GM21529 (cell line): ENCODE measurements around the gene MYO1D.

ENCODE experiments used
- ATAC-seq: cut with Tn5 transposase; IDR thresholded peaks from one replicate; pipeline ENCODE4 v1.9.1; 2021; ENCODE audit not compliant: unreplicated experiment

Gene MYO1D

DNA sequence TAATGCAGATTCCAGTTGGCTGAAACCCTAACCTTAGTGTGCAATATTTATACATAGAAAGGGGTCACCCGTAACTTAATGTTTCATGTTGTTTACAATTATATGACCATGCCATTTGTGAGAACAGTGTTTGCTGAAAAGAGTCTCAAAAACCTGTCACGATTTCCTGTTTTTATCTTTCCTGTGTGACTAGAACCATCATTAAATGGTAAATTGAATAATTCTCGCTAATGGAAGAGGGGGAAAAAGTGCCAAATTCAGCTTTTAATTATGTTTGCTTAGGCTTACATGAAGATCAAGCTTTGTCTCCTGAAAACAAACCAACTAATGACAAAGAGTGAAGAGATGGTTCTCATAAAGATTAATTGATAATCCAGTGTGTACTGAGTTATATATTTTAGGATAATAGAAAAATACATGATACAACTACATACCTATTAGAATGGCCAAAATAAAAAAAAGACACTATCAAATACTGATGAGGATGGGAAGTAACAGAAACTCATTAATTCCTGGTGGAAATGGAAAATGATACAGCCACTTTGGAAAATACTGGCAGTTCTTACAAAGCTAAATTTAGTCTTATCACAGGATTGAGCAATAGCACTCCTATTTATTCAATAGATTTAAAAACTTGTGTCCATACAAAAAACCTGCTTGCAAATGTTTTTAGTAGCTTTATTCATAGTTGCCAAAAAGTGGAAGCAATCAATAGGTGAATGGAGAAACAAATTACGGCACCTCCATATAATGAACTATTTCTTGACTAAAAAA is 248.5 kb downstream of the MYO1D start:
- ATAC-seq, result no peak

DNA sequence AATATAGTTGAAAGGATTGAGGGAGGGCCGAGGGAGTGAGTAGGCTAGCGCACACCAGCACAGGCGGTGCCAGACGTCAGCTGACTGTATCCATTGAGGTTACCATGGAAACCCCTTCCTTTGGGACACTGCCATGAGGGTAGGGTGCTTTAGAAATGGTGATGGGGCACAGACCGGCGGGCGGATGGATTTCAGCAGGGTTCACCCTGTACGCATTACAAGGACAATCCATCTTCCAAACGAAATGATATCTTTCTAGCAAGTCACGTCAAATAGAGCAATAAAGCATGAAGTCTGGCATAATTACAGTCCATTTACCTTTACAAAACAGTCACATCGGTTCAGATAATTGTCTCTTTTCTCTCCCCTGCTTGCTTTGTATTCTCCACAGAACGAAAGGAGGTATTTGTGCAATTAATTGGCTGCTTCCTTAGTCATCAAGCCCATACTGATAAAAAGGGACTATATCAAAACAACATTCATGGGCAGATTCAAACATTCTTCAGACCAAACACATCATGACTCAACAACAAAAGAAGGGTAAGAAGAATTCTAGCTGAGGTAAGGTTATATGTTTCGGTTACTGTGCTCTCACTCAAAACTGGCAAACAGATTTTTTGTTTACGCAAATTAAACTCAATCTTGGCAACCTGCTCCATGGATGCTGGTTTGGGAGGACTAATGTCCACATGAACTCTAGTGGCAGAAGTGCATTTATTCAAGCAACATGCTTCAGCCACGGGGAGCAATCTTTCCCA is 249.5 kb downstream of the MYO1D start:
- ATAC-seq, result no peak

DNA sequence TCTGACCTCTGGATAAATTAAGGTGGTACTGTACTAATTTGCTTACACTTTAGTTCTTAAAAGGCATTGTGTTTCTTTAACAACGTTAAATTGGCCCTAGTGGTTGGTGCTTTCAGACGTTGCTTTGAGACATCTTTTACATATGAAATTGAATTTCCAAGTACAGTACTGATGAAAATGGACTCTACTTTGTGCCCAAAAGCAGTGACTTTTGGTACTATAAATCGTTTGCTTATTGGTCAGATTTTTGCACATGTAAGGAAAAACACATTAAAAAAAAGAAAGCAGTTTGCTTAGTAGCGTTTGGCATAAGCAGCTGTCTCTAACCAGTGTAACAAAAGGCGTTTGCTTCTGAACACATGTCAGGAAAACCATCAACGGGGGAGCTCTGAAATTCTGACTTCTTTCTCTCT is 250.5 kb downstream of the MYO1D start:
- no peak for ATAC-seq

DNA sequence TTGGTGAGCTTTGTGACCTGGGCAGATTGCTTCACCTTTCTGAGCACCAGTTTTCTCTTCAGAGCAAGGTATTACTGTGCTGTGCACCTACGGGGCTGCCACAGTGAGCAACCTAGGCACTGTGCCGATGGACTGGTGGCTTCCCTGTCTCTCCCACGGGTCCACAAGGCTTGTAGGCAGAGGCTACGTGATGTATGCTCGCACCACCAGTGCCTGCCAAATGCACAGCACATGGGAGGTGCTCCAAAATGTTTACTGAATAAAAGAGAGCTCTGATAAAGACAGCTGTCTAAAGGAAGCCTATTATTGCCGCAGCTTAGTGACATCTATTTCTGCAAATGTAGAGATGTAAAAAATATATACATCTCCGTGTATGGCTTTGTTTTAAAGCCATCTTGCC is 251.0 kb downstream of the MYO1D start:
- no peak for ATAC-seq

DNA sequence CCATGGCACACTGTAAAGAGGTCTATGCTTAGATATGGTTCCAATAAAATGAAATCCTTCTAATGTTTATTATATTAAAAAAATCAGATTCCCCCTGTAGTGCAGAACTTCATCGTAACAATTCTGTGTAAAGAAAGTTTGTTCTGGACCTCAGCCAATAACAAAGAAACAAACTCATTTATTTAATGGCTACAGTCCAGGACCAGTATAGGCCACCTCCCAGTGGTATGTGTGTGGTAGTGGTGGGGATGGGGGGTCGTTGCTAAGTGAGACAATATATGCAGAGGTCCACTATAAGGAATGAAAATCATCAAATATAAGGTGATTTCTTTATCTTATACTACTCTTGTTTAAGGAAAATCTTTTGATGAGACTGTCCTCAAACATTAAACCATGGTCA is 253.7 kb downstream of the MYO1D start:
- no peak for ATAC-seq

DNA sequence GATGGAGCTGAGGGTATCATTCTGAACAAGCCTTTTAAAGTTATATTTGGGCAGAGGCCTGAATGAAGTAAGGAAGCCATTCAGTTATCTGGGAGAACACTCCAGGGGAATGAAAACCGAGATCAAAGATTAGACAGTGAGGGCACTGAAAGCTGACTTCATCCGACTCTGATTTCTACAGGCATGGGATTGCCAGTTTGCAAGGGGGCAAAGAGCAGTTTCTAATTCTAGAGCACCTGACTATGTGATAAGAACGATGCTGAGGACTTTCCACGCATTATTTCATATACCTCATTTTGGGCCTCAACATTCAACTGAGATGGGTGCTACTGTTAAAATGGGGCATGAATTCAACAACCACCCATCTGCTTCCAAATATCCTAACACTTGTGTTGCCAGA is 254.4 kb downstream of the MYO1D start:
- no peak for ATAC-seq

DNA sequence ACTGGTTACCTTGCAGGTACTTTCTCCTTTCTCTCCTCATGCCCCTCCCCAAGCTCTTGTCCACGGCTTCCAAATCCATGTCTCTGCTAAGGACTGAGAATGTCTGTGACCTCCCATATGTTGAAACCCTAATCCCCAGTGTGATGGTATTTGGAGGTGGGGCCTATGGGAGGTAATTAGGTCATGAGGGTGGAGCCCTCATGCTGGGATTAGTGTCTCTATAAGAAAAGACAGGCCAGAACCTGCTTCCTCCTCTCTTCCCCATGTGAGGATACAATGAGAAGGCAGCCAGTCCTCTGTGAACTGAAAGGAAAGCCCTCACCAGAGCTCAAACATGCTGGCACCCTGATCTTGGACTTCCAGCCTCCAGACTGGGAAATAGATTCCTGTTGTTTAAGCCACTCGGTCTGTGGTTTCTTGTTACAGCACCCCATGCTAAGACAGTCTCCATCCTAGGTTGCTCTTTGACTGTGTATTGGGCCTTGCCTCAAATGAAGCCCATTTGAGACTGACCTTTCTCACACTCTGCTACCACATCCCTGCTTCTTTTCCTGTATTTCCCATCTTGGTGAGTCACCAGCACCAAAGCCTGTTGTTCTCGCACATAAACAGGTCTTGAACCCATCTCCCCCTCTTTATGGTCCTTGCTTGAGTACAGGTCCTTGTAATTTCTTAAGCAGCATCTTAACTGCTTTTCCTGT is 255.2 kb downstream of the MYO1D start:
- ATAC-seq, result no peak

DNA sequence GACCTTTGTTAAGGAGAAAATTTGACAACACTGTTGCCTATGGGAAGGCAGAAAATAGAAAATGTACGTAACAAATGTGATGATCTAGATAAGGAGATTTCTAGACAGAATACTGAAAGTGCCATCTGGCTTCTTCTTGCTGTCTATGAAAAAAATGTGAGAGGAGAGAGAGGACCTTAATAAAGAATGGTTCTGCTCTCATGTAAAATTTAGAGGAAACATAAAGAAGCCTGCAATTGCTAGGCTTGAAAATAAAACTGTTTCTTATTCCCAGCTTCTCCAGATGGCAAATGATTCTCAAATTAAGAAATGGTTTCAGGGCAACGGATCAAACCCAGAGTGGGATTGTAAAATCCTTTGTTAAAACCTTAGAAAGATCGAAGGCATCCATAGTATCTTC is 261.6 kb downstream of the MYO1D start:
- ATAC-seq, result no peak

DNA sequence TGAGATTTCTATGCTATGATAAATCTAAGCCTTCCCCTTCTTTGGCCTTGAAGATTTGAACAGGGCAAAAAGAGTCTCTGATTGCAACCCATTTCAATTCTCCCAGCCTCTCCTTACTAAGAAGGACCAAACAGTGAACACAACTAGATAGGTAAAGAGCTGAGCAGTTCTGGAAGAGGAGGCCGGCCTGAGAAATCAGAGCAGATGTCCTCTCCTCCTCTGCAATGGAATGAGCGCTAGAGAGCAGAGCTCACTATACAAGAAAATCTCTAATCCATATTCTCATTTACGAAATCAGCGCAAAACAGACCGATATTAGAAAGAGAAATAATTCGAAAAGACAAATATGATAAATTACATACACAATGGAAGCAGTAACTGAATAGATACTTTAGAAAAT is 266.0 kb downstream of the MYO1D start:
- no peak for ATAC-seq

DNA sequence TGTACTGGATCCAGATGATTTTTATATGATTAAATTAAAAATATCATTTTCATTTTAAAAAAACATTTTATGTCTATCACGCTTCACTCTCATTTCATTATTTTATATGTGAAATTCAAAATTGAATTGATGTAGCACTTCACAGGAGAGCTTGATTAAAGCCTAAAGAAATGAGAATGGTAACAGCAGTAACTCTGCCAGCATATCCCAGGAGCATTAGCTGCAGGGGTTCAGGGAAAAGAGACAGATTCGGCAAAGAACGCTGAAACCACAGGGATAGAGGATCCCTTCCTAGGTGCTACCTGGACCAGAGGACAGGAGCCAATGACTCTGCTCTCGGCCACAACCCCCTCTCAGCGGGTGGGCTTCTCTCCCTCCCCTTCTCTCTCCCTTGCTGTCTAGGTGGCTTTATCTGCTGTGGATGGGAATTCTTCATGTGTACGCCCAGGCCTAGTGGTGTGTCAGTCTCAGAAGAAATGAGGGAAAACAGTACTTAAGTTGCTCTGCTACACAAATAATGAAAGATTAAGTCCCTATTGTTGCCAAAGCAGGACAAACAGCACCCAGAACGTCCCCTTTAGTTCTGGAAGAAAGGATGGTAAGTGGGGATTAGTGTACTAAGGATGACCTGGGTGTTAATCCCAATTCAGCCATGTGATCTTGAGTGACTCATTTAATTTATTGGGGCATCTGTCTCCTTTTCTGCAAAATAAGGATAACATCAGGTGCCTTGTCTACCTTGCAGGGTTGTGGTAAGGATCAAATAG is 266.9 kb downstream of the MYO1D start:
- no peak for ATAC-seq

DNA sequence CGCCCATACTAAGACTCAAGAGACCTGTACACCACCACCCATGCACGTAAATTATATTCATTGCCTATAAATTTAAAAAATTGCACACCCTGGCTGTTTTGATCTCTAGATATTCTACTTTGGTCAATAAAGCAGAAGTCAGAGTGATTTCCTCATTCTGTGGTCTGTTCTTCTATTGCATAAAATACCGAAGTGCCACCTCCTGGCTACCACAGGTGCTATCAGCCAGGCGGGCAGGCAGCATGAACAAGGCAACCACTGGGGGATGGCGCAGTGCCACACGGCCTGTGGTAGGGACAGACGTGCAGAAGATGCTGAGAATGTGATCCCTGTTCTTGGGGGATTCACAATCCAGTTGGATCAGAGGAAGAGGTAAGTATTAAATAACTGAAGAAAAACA is 267.8 kb downstream of the MYO1D start:
- ATAC-seq, result peak; percentile 56

DNA sequence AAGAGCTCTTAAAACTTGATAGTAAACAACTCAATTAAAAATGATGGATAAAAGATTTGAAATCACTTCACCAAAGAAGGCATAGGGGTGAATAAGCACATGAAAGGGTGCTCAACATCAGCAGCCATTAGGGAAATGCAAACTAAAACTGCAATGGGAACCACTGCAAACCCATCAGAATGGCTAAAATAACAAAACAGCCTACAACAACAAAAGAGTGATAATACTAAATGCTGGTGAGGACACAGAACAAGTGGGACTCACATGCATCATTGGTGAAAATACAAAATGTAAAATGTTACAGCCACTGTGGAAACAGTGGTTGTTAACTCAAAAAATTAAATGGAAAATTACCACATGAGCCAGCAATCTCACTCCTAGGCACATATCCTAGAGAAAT is 268.7 kb downstream of the MYO1D start:
- no peak for ATAC-seq

DNA sequence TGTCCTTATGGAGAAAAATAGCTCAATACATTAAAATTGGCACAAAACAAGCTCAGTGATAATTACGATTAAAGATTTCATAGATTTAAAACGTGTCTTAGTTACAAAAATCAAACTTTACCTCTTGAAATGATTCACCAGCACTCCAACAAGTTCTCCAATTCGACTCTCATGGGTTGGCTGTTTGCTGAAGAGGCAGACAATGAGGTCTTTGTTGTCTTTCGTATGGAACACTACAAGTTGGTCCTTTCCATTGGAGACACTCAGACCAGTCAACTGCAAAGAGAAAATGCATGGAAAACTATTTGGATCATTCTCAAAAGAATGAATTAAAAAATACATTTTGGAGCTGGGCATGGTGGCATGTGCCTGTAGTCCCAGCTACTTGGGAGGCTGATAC is 272.0 kb downstream of the MYO1D start:
- no peak for ATAC-seq

DNA sequence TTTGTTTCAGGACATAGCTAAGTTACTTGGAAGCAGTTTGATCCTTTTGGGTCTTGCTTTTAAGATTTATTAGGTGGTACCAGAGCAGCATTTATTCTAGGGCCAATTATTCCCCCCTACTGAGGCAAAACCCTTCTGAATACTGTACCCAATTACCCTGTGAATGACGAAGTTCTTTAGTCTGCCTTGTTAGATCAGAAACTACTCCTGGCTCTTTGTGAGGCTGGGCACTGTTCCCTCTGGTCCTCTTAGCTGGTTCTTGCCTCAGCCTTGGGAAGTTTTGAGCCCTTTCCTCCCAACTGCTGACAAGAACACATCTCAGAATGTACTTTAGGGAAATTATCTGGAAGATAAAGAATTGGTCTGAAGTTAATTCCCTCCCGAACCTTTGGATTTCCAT is 274.5 kb downstream of the MYO1D start:
- no peak for ATAC-seq

DNA sequence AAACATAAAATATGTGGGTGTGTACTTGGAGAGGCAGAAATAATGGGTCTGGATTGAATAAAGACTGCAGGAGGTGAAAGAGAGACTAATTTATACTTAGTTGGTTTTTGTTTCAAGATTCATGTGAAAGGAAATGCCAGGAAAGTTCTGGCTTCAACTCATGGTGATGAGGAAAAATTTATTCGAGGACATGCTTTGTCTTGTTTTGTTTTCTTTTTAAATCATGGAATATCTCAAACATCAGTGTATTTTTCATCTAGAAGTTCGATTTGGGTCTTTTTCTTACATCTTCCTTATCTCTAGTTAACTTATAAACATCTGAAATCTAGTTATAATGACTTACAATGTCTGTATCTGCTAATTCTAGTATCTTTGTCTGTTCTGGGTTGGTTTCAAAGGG is 275.1 kb downstream of the MYO1D start:
- no peak for ATAC-seq

DNA sequence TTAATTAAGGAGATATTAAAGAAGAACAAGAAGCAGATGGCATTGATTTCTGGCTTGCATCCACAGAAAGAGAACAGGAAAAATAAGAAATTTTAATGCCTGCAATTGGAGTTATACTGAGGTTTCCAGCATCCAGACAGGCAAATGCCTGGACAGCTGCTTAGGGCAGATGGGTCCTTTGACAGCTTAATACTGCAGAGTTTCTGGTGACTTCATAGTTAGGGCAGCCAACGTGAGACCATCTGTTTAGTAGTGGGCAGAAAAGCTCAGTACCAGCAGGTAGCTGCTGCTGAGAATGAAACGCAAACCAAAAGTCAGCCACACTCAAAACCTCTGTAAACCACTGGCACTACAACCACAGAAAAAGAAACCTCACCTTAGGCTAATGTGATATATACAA is 280.3 kb downstream of the MYO1D start:
- peak; percentile 55 for ATAC-seq

DNA sequence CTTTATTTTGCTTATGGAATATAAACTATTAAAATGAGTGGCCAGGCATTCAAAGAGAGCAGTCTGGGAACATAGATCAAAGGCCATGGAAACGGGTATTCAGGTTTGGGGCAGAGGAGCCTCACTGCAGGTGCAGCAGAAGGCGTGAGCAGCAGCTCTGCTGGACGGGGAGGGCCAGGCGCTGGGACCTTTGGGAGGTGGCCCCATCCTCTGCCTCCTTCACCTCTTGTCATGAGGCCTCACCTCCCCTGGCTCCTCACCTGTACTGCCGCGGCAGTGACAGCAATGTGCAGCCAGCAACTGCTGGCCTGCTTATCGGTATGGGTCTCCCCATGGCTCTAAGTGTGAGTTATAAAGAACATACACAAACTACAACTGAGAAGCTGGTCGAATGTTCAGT is 280.7 kb downstream of the MYO1D start:
- ATAC-seq, result no peak

DNA sequence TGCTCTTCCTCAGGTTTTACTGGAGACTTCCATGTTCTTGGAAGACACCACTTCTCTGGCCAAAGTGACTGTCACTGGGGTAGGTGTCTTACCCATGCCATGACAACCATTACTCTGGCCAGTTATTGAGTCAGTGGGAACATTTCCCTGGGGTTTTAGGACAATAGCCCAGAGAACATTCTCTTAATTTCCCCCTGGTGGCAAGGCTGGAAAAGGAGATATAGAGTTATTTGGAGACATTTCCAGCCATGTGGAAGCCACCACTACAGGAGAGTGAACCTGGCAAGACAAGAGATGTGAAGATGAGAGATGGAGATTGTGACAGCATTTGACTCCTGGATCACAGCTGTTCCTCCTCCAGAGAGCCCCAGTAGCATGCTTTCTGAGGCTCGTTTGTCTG is 283.9 kb downstream of the MYO1D start:
- no peak for ATAC-seq

DNA sequence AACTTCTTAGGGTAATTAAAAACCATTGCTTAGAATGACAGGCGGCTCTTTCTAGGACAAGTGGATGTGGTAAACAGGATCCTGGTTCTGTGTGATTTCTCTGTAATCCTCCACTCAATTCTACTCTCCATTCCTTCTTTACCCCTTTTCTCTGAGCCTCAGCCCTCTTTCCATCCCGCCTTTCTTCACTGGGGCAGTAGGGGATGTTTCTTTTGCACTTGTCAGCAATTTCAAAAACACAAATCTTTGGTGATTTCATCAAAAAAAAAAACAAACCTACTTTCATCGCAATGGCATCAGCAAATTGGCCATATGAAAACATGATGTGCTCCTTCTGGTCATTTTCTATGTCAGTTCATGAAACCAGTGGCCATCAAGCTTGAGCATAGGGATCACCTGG is 285.5 kb downstream of the MYO1D start:
- no peak for ATAC-seq

DNA sequence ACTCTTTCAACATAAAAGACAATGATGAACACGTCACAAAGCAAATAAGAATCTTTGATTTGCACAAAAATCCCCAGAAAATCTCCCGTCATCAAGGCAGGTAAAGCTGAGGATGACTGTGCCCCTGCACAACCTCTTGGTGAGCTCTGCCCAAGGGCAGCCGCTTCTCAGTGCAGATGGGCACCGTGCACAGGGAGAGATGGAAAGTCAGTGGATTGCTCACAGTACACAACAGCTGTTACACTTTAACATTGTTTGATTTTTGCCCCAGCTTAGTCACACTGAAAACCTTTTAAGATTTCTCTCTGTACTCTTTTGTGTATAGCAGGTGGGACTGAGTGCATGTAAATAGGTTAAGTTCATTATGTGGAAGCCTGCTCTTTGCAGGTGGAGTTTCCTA is 285.9 kb downstream of the MYO1D start:
- no peak for ATAC-seq

DNA sequence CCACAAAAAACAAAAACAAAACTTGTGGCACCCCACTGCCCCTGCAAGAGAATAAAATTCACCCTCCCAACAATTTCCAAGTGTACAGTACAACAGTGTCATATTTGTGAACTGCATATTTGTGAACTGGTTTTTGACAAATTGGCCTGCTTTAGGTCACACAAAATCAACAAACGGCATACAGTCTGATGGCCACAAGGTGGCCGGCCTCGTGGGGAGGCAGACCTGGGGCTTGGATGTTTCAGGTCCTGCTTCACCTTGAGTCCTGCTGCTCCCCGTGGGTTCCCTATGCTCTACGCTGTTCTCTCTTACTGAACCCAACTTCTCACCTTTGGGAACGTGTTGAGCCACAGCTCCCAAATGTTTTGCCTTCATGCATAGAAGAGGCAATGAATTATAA is 287.9 kb downstream of the MYO1D start:
- no peak for ATAC-seq
